NCI-H82 (cell line): ENCODE results near the gene RNF10.
"Not testable (repeated sequence)": the region's sequence is repeated elsewhere in the genome, so short reads cannot be mapped to it uniquely, and the experiment has no call there.

Experiments
- DNase-seq: peaks from one replicate; lab custom pipeline; 2025; lab: John Stamatoyannopoulos, UW

RNF10 gene

DNA sequence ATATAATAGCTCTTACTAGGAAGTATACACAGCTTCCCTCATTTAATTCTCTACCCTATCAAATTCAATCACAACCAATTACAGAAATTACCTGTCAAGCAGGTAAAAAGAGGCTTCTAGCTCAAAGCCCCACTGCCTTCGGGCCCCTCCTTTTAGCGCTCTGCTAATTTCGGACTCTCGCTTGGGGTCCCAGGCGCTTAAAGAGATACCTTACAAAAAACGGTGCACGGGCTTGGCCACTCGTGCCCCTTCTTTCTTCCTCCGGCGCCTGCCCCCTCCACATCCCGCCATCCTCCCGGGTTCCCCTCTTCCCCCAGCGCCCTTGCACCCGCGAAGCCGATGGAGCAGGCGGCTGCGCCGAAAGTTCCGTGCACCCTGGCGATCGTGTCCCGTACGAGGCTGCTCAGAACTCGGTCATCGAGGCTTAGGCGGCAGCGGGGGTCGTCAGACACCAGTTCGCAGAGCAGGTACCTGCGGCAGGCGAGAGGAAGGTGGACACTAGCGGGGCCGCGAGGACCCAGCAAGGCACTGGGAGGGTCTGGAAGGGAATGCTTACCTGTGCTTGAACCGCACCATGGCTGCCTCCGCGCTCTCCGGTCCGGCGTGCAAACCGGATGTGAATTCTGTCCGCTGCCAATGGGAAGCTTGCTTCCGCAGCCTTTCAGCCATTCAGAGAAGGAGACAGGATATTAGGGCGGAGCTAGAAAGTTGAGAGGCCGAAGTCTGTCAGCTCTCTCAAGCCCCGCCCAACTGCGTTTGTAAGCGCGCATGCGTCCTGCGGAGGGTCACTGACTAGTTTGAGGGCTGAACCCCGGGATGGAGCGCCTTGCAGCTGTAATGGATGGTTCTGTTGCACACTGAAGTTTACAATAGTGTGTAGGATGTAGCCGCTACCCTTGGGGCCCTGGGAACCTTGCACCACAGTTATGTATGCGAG, 46.9 kb downstream of the RNF10 start, which contains the start of gene POP5:
POP5 (minus strand) TSS at position 616 of the 937 bp plus-strand sequence; CDS start at position 576, 40 bp downstream.
- peak; percentile 100 for DNase-seq

DNA sequence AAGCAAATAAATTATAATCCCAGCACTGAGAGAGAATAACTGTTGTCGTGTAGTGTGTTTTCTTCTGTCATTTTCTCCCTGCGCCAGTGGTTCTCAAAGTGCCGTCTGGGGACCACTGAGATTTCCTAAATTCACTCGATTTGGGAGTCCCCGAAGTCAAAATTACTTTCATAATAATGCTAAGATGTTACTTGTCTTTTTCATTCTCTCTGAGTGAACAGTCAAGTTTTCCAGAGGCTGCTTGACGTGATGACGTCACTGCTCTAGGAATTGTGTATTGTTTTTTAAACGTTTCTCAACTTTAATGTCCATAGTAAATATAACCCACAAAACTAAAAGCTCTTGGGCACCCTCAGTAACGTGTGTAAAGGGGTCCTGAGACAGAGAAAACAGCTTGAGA, 47.8 kb downstream of the RNF10 start:
- DNase-seq = no peak

DNA sequence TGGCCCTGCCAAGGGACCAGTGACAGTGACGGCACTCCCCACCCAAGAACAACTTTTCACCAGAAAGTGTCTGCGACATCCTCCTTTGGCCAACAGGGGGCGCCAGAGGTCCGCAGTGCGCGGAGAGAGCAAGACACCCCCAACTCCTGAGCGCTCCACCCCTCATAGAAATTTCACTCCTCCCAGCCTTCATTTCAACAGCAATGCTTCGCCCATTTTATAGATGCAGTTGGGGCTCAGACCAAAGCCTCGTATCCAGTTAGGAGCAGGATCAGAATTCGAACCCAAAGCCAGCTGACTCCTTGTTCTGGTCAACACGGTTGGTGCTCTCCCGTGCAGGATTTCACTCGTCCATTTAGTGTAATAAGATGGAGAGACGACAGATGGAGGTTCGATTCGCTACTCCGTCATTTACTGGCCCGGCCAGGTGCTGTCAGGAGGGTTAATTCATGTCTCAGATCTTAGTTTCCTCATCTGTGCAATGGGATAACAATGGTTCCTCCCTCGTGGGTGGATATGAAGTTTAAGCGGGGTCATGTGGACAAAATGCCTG, 49.4 kb downstream of the RNF10 start:
- peak; percentile 79 for DNase-seq

DNA sequence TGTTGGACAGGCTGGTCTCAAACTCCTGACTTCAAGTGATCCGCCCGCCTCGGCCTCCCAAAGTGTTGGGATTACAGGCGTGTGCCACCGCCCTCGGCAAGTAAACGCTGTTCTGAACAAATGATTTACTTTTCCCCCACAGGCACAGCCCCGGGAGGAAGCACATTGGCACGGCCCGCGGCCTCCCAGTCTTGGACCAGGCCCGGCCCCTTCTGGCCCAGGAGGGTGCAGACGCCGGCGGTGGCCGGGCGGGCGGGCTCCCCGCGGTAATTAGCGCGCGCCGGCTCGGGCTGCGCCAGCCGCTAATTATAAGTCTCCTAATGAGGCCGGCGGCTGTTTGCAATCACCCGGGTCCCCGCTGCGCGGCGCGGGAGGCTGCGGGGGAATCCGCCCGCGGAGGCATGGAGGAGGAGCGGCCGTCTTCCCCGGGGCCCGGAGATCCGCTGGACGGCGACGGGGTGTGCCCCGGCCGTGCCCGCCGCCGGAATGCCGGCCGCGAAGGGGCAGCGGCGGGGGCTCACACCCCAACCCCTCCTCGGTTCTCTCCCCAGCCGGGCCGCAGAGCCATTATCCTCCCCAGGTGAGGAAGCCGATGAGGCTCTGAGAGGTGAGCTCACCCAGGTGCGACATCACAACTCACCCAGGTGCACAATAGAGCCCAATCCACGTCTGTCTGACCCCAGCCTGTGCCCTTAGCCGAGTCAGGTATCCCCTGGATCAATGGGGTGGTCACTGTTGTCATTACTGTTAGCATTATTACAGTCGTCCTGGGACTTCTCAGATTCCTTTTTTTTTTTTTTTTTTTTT, 50.4 kb downstream of the RNF10 start:
- peak; percentile 79 for DNase-seq

DNA sequence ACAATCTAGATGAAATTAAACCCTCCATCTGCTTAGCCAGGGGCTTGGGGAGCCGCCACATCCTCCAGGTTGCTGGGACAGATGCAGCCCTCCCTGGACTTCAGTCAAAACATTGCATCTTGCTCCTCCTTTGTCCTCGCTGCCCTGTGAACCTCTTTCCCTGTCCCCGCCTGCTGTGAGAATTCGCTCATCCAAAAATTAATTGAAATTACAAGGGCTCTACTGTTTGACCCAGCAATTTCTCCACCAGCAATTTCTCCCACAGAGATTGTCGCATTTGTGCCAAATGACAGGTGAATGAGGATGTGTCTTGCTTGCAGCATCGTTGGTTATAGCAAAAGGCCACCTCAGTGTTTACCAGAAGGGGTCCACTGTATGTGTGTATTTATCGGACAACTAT, 52.0 kb downstream of the RNF10 start:
- DNase-seq = no peak

DNA sequence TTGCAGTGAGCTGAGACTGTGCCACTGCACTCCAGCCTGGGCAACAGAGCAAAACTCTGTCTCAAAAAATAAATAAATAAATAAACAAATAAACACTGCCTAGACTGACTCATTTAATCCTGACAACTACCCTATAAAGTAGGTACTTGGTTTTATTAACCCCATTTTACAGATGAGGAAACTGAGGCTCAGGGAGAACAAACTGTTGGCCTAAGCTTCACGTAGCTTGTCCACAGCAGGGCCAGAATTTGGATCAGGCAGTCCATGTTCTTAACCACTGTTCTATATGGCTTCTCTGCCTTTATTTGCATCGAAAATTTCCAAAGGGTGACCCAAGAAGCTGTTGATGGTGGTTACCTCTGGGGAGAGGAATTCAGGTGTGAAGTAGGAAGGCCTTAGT, 52.7 kb downstream of the RNF10 start:
- DNase-seq = no peak

DNA sequence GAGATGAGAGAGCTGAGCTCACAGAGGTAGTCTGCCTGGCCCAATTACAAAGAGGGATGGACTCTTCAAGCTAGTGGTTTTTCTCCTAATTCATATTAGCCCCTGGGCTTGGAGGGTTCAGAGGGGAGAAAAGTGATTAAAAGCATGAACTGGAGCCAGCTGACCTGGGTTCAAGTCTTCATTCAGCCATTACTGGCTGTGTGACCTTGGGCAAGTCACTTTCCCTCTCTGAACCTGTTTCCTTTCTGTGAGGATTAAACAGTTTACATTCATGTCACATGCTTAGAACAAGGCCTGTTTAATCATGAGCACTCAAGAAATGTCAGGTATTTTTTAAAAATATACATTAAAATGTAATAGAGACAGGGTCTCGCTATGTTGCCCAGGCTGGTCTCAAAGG, 54.2 kb downstream of the RNF10 start:
- DNase-seq = no peak

DNA sequence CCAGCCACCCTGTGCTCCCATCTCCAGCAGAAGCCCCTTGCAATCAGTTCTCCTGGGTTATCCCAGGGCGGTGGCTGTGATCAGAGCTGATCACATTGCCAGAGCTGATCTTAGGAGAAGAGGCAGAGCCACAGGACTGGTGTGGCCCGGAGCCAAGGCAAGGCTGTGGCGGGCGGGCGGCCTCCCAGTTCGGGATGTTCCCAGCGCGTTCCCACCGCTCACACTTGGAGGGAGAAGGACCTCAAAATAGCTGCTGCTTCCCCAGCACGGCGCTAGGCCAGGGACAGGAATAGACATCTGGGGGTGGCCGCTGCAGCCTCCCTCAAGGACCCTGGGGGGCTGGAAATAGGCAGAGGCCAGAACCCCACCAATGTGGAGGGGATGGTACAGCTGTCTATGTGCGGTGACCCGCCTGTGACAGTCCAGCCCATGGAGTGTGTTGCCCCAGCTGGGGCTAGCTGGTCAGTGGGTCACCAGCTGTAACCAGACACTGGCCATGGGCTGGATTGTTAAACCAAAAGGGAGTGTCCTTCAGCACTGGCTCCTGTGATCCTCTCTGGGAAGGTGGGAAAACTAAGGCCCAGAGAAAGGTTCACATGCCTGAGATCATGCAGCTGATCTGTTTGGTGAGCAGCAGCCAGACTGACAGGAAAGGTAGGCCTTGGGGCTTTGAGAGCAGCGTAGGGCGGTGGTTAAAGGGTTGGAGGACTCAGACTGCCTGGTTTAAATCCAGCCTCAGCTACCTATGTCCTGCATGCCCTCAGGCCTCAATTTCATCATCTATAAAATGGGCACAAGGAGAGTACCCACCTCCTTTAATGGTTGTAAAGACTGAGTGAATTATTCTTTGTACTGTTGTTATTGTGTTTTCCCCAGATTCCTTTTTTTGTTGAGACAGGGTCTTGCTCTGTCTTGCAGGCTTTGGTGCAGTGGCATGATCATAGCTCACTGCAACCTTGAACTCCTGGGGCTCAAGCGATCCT, 55.1 kb downstream of the RNF10 start:
- DNase-seq = no peak

DNA sequence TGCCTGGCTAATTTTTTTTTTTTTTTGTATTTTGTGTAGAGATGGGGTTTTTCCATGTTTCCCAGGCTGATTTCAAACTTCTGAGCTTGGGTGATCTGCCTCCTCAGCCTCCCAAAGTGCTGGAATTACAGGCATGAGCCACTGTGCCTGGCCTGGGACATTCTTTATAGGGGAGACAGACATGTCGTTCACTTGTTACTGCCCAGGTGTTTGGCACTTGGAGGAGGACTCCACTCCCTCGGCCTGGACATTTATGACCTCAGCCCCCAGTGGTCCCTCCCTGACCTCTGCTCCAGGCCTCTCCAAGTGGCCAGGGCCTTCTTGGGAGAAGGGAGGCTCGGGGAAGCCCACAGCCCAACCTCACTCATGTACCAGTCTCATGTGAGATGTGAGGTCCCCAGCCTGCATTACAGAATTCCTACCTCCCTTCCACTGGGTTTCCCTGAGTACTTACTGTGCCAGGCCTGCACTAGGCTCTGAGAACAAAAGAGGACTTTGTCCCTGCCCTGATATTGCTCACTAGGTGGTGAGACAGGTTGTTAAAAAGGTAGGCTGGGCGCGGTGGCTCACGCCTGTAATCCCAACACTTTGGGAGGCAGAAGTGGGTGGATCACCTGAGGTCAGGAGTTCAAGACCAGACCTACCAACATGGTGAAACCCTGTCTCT, 56.7 kb downstream of the RNF10 start:
- DNase-seq = no peak

DNA sequence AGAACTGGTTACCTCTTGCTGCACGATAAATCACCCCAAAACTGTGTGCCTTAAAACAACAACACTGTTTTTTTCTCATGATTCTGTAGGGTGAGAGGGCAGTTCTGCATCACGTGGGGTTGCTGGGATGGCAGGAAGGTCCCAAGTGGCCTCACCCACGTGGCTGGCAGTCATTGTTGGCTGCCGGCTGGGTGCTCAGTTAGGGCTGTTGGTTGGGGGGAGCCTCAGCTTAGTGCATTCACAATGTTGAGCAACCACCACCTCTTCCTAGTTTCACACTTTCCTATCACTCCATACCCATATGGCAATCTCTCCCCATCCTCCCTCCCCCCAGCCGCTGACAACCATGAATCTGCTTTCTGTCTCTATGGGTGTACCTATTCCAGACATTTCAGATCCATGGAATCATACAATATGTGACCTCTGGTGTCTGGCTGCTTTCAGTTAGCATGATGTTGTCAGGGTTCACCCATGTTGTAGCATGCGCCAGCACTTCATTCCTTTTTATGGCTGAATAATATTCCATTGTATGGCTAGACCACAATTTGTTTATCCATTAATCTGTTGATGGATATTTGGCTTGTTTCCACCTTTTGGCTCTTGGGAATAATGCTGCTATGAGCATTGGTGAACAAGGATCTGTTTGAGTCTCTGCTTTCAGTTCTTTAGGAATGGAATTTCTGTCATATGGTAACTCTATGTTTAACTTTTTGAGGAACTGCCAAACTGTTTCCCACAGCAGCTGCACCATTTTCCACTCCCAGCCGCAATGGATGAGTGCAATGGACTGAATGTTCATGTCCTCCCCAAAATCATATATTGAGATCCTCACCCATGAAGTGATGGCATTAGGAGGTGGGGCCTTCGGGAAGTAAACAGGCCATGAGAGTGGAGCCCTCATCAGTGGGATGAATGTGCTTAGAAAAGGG, 58.2 kb downstream of the RNF10 start:
- no peak for DNase-seq

DNA sequence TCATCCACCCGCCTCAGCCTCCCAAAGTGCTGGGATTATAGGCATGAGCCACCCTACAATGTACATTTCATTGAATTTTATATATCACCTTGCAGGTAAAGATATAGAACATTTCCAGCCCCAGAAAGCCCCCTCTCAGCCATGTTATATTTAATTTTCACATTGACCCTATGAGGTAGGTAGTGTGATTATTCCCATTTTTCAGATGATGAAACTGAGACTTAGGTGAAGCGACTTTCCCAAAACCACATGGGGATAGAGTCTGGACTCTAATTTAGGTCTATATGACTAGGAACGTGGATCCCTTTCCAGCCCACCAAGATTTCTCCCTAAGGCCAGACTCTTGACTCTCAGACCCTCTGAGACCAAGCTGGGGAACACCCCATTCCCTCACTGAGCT, 62.7 kb downstream of the RNF10 start:
- DNase-seq = no peak

DNA sequence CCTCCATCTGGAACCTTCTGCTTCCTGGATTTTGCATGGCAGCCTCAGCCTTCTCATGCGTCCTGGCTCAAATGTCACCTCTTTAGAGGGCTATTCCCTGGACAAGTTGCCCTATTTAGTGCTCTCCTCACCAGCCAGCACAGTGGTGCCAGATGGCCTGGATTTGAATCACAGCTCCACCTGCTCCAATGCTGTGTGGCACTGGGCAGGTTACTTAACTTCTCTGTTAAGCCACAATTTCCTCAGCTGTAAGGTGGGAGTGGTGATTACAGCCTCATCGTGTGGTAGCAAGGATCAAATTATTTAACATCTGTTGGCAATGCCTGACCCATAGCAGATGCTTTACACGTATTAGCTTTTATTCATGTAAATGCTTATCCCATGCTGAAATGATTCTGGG, 63.7 kb downstream of the RNF10 start:
- DNase-seq = peak; percentile 34

DNA sequence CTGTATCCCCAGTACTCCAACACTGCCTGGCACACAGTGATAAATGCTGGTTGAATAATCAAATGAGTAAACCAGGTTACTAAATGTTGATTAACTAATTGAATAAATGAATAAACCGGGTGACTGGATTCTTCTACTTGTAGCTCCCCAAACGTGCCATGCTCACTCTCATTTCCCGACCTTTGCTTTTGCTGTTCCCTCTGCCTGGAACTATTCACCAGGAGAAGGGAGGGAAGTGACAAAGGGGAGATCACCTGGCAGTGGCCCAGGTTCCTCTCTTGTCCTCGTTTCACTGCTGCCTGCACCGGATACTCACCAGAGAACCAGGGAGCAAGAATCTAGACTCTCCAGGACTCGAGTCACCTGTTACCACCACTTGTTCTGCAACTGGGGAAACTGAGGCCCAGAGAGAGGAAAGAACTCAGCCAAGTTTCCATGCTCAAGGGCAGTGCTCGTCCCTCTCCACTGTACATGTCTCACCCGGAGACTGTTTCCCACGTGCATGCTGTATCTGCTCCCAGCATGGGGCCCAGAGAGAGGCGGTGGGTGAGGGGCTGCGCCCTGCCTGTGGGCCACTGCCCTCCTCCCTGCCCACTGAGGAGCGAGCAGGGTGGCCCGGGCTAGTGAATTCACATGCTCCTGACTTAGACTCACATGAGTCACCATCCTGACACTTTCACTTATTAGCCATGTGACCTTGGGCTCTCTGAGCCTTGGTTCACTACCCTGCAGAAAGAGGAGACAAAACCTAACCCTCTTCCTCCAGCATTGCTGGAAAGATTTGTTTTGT, 64.7 kb downstream of the RNF10 start:
- no peak for DNase-seq

DNA sequence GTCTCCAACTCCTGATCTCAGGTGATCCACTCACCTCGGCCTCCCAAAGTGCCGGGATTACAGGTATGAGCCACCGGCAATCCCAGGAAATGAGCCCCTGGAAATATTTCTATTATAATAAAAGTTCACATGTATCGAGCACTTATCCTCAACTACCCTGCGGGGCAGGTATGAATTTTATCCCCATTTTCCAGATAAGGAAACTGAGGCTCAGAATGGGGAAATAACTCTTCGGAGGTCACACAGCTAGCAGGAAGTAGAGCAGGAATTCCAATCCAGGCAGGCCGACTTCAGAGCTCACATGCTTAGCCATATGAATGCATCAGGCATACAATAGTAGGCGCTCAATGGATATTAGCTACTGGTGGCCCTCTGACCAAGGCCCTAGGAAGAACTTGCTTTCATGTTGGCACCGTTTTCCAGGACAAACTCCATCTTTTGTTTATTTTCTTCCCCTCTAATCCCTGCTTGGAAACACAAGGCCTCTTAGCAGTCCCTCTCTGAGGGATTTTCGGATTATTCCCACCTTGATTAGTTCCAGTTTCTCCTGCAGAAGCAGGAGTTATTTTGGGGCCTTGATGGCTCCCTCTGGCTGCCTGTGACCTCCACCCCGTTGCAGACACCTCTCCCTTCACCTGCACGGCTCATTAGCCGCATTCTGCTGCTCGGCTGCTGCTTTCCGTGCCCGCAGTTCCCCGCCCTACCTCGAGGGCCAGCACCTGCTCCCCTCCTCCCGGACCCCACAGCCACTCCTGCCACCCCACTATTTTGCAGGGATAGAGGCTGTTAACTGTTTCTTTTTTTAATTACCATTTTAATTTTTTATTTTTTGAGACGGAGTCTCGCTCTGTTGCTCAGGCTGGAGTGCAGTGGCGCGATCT, 65.8 kb downstream of the RNF10 start:
- DNase-seq = peak; percentile 50

DNA sequence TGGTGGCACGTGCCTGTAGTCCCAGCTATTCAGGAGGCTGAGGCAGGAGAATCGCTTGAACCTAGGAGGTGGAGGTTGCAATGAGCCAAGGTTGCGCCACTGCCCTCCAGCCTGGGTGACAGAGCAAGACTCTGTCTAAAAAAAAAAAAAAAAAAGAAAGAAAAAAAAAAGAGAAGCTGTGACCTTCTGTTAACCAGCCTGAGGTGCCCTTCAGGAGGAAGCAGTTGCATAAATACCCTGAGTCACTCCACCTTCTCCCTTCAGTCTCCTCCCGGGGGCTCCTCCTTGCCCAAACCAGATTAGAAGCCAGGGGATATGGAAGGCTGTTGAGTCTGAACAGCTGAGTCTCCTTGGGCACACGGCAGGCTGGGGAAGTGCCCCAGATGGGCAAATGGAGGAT, 68.3 kb downstream of the RNF10 start:
- DNase-seq = peak; percentile 63

DNA sequence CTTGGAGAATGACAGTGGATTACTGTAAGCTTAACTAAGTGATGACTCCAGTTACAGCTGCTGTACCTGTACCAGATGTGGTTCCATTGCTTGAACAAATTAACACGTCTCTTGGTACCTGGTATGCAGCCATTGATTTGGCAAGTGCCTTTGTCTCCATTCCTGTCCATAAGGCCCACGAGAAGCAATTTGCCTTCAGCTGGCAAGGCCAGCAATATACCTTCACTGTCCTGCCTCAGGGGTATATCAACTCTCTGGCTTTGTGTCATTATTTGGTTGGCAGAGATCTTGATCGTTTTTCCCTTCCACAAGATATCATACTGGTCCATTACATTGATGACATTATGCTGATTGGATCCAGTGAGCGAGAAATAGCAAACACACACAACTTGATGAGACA, 76.4 kb downstream of the RNF10 start:
- no peak for DNase-seq

DNA sequence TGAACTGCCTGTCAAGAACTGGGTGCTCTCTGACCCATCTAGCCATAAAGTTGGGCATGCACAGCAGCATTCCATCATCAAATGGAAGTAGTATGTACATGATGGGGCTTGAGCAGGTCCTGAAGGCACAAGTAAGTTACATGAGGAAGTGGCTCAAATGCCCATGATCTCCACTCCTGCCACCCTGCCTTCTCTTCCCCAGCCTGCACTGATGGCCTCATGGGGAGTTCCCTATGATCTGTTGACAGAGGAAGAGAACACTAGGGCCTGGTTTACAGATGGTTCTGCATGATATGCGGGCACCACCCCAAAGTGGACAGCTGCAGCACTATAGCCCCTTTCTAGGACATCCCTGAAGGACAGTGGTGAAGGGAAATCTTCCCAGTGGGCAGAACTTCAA, 77.4 kb downstream of the RNF10 start:
- not testable (repeated sequence) for DNase-seq

DNA sequence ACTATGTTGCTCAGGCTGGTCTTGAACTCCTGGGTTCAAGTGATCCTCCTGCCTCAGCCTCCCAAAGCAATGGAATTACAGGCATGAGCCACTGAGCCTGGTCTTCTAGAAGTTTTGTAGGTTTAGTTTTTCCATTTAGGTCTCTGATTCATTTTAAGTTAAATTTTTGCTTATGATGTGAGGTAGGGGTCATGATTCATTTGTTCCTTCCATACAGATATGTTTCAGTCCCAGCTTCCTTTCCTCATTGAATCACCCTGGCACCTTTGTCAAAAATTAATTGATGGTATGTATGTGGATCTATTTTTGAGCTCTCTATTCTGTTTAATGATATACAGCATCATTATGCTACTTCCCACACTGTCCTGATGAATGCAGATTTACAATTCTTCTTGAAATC, 80.7 kb downstream of the RNF10 start:
- DNase-seq = no peak
